SK-N-SH treated with all-trans-retinoic acid at 6 μM for 48 hours (cell line): Measurements from ENCODE around the gene IL20RA.

Experiments used
- ARNTL ChIP-seq: fragments of 450-650 bp; formaldehyde crosslinking; IDR thresholded peaks from 2 replicates; pipeline ENCODE4 v1.5.0; 2020; ENCODE audit warnings: low read depth, mild to moderate bottlenecking, moderate library complexity, borderline replicate concordance
- ESRRG ChIP-seq: fragments of 250-450 bp; sonication (Bioruptor Pico); IDR thresholded peaks from 2 replicates; pipeline ENCODE4 v1.6.1; 2021; ENCODE audit warnings: mild to moderate bottlenecking
- GLIS3 ChIP-seq: fragments of 250-450 bp; sonication (Bioruptor Pico); IDR thresholded peaks from 2 replicates; pipeline ENCODE4 v1.5.0; 2020; ENCODE audit warnings: mild to moderate bottlenecking, moderate library complexity
- PATZ1 ChIP-seq: fragments of 250-450 bp; sonication (Bioruptor Pico); IDR thresholded peaks from 2 replicates; pipeline ENCODE4 v1.8.0; 2020; ENCODE audit warnings: mild to moderate bottlenecking, moderate library complexity, borderline replicate concordance
- POU6F1 ChIP-seq: fragments of 250-450 bp; sonication (Bioruptor Pico); IDR thresholded peaks from 2 replicates; pipeline ENCODE4 v1.8.0; 2021; ENCODE audit warnings: low read depth, mild to moderate bottlenecking, moderate library complexity, borderline replicate concordance
- RARB ChIP-seq: fragments of 250-450 bp; sonication (Bioruptor Pico); IDR thresholded peaks from 2 replicates; pipeline ENCODE4 v1.8.0; 2021; ENCODE audit warnings: mild to moderate bottlenecking, moderate library complexity
- TCF4 ChIP-seq: fragments of 250-450 bp; sonication (Bioruptor Pico); IDR thresholded peaks from 2 replicates; pipeline ENCODE4 v1.8.0; 2021; ENCODE audit warnings: mild to moderate bottlenecking, moderate library complexity, borderline replicate concordance
- TSHZ2 ChIP-seq: fragments of 250-450 bp; sonication (Bioruptor Pico); IDR thresholded peaks from 2 replicates; pipeline ENCODE4 v1.5.0; 2020; ENCODE audit warnings: mild to moderate bottlenecking, moderate library complexity
- ZFP3 ChIP-seq: fragments of 250-450 bp; sonication (Bioruptor Pico); IDR thresholded peaks from 2 replicates; pipeline ENCODE4 v1.5.0; 2020; ENCODE audit warnings: mild to moderate bottlenecking, moderate library complexity
- ZFP30 ChIP-seq: fragments of 450-650 bp; formaldehyde crosslinking; IDR thresholded peaks from 2 replicates; pipeline ENCODE4 v1.5.0; 2022; ENCODE audit warnings: mild to moderate bottlenecking, moderate library complexity
- ZNF70 ChIP-seq: fragments of 450-650 bp; formaldehyde crosslinking; IDR thresholded peaks from 2 replicates; pipeline ENCODE4 v1.5.0; 2020; ENCODE audit warnings: mild to moderate bottlenecking, moderate library complexity

GRCh38 chr6:137002505-137002904 is 42.3 kb downstream of the IL20RA start:
- no peak for TF ChIP-seq PATZ1 (CRISPR knock-in tag)
- no peak for TF ChIP-seq GLIS3 (CRISPR knock-in tag)
- no peak for TF ChIP-seq ZNF70 (CRISPR knock-in tag)
- no peak for TF ChIP-seq TCF4 (CRISPR knock-in tag)
- no peak for TF ChIP-seq ESRRG (CRISPR knock-in tag)
- no peak for TF ChIP-seq ARNTL (CRISPR knock-in tag)
- TF ChIP-seq ZFP3 (CRISPR knock-in tag), result no peak
- TF ChIP-seq POU6F1 (CRISPR knock-in tag), result no peak
- no peak for TF ChIP-seq TSHZ2
- TF ChIP-seq RARB (CRISPR knock-in tag), result no peak
- no peak for TF ChIP-seq ZFP30 (CRISPR knock-in tag)
